Neural cell (in vitro differentiated cells): Measurements from ENCODE around the gene LBH. TPM values are rescaled to one million over a fixed set of nuclear protein-coding genes. Genes with fewer than 3 reads are reported as not detected.

ENCODE experiments used
- H2AFZ ChIP-seq: fragments of 200-600, 300-800 bp; sonication (generic), shearing (Covaris generic); 2 replicates; pipeline ENCODE4 v1.6.0; 2014; ENCODE audit warnings: low read depth, mild to moderate bottlenecking, antibody characterized with exemption, low read length, moderate library complexity
- H3F3A ChIP-seq: fragments of 200-600 bp; shearing (Covaris generic); 2 replicates; pipeline ENCODE4 v1.6.1; 2016; ENCODE audit warnings: mild to moderate bottlenecking, moderate library complexity, mixed read lengths, antibody characterized with exemption, low read length; ENCODE audit not compliant: insufficient read depth, poor library complexity, severe bottlenecking
- H3K27ac ChIP-seq: fragments of 200-600, 300-800 bp; sonication (generic), shearing (Covaris generic); 2 replicates; pipeline ENCODE4 v1.5.1; 2014; ENCODE audit warnings: mild to moderate bottlenecking, low read length, moderate library complexity
- H3K27me3 ChIP-seq: fragments of 300-800, 200-600 bp; sonication (generic), shearing (Covaris generic); 2 replicates; pipeline ENCODE4 v1.6.0; 2014; ENCODE audit warnings: mild to moderate bottlenecking, low read depth, low read length, moderate library complexity; ENCODE audit not compliant: insufficient read depth
- H3K36me3 ChIP-seq: fragments of 300-800, 200-600 bp; sonication (generic), shearing (Covaris generic); 2 replicates; pipeline ENCODE4 v1.5.1; 2014; ENCODE audit warnings: mild to moderate bottlenecking, antibody characterized with exemption, low read length, moderate library complexity; ENCODE audit not compliant: insufficient read depth
- H3K4me2 ChIP-seq: fragments of 300-800, 200-600 bp; sonication (generic), shearing (Covaris generic); 2 replicates; pipeline ENCODE4 v1.6.0; 2014; ENCODE audit warnings: mild to moderate bottlenecking, low read length
- H3K4me3 ChIP-seq: fragments of 300-800, 200-600 bp; sonication (generic), shearing (Covaris generic); 2 replicates; pipeline ENCODE4 v1.5.1; 2014; ENCODE audit warnings: mild to moderate bottlenecking, low read length, moderate library complexity
- H3K79me2 ChIP-seq: fragments of 200-600 bp; shearing (Covaris generic); replicated peaks from 2 replicates; pipeline ENCODE4 v1.6.0; 2014; ENCODE audit warnings: mild to moderate bottlenecking, low read length, moderate library complexity; ENCODE audit not compliant: insufficient read depth
- H3K9ac ChIP-seq: fragments of 300-800, 200-600 bp; sonication (generic), shearing (Covaris generic); 2 replicates; pipeline ENCODE4 v1.6.1; 2016; ENCODE audit warnings: mild to moderate bottlenecking, low read length, mixed read lengths
- H3K9me2 ChIP-seq: fragments of 200-600 bp; shearing (Covaris generic); 2 replicates; pipeline ENCODE4 v1.6.1; 2016; ENCODE audit warnings: mild to moderate bottlenecking, low read length, mixed read lengths; ENCODE audit not compliant: insufficient read depth
- H3K9me3 ChIP-seq: fragments of 200-600, 300-800 bp; sonication (generic), shearing (Covaris generic); 2 replicates; pipeline ENCODE4 v1.6.1; 2016; ENCODE audit warnings: mild to moderate bottlenecking, mixed run types, low read length, moderate library complexity, mixed read lengths
- H4K20me1 ChIP-seq: fragments of 200-600 bp; shearing (Covaris generic); 2 replicates; pipeline ENCODE4 v1.6.1; 2016; ENCODE audit warnings: mild to moderate bottlenecking, mixed run types; ENCODE audit not compliant: insufficient read depth
- CTCF ChIP-seq: fragments of 450-650 bp; IDR thresholded peaks from 2 replicates; pipeline ENCODE4 v1.5.1; 2014; ENCODE audit warnings: antibody characterized with exemption, mild to moderate bottlenecking, moderate library complexity; ENCODE audit not compliant: poor library complexity, severe bottlenecking
- EP300 ChIP-seq: fragments of 450-650 bp; conservative IDR thresholded peaks from 2 replicates; pipeline ENCODE4 v1.6.1; 2014; ENCODE audit warnings: antibody characterized with exemption, mild to moderate bottlenecking, moderate library complexity; ENCODE audit not compliant: poor library complexity, severe bottlenecking
- EZH2 ChIP-seq: fragments of 200-600, 300-800 bp; shearing (Covaris generic), sonication (generic); IDR thresholded peaks from 2 replicates; pipeline ENCODE4 v1.6.1; 2014; ENCODE audit warnings: antibody characterized with exemption, low read length, borderline replicate concordance, mild to moderate bottlenecking; ENCODE audit not compliant: insufficient read depth, poor library complexity, severe bottlenecking
- MXI1 ChIP-seq: fragments of 450-650 bp; conservative IDR thresholded peaks from 2 replicates; pipeline ENCODE4 v1.6.1; 2014; ENCODE audit warnings: antibody characterized with exemption, mild to moderate bottlenecking; ENCODE audit not compliant: poor library complexity, severe bottlenecking
- POLR2AphosphoS5 ChIP-seq: IDR thresholded peaks from 2 replicates; pipeline ENCODE4 v1.6.1; 2012
- RAD21 ChIP-seq: fragments of 450-650 bp; conservative IDR thresholded peaks from 2 replicates; pipeline ENCODE4 v1.6.1; 2014; ENCODE audit warnings: antibody characterized with exemption, mild to moderate bottlenecking, moderate library complexity
- REST ChIP-seq: IDR thresholded peaks from 2 replicates; pipeline ENCODE4 v1.6.1; 2012; ENCODE audit warnings: borderline replicate concordance
- SMC3 ChIP-seq: fragments of 450-650 bp; conservative IDR thresholded peaks from 2 replicates; pipeline ENCODE4 v1.6.1; 2014; ENCODE audit warnings: antibody characterized with exemption, mild to moderate bottlenecking, moderate library complexity; ENCODE audit not compliant: poor library complexity
- TAF1 ChIP-seq: IDR thresholded peaks from 2 replicates; pipeline ENCODE4 v1.6.1; 2012; ENCODE audit warnings: low read depth
- polyA plus RNA-seq: library from polyadenylated mRNA; depleted of rRNA; stranded (reverse); fragments of >200 nt; gene quantifications from 2 replicates; pipeline ENCODE4 v1.2.3, GENCODE V29; 2014

The LBH gene
- polyA plus RNA-seq, 1 donor from 2014 or later, result 345 TPM

GRCh38 chr2:30270166-30270565 lies 38.8 kb downstream of the LBH start:
- TF ChIP-seq POLR2AphosphoS5 (no peak), SMC3 (no peak), EP300 (no peak), TAF1 (no peak), CTCF (no peak), MXI1 (no peak), EZH2 (no peak), REST (no peak), RAD21 (no peak)
- Histone ChIP-seq H3K79me2 (no peaks in the 10 kb centered on the region), H3K9me3 (no peaks in the 10 kb centered on the region), H3K9me2 (no peaks in the 10 kb centered on the region), H3K27me3 (no peaks in the 10 kb centered on the region), H3F3A (no peaks in the 10 kb centered on the region), H3K9ac (no peak overlapping the region), H3K4me3 (no peak overlapping the region), H3K36me3 (no peaks in the 10 kb centered on the region), H3K4me2 (no peak overlapping the region), H2AFZ (no peak overlapping the region), H4K20me1 (no peaks in the 10 kb centered on the region), H3K27ac (no peak overlapping the region)

GRCh38 chr2:30271301-30271700 lies 40.0 kb downstream of the LBH start:
- Histone ChIP-seq H3F3A (no peaks in the 10 kb centered on the region), H3K9me3 (no peaks in the 10 kb centered on the region), H3K4me3 (no peak overlapping the region), H3K27ac (no peak overlapping the region), H3K36me3 (no peaks in the 10 kb centered on the region), H3K27me3 (no peaks in the 10 kb centered on the region), H3K9ac (no peak overlapping the region), H2AFZ (no peak overlapping the region), H3K9me2 (no peaks in the 10 kb centered on the region), H3K79me2 (no peaks in the 10 kb centered on the region), H3K4me2 (no peak overlapping the region), H4K20me1 (no peaks in the 10 kb centered on the region)
- TF ChIP-seq TAF1, result no peak
- no peak for TF ChIP-seq MXI1
- no peak for TF ChIP-seq REST
- no peak for TF ChIP-seq RAD21
- TF ChIP-seq EP300, result no peak
- TF ChIP-seq EZH2, result no peak
- TF ChIP-seq SMC3, result no peak
- TF ChIP-seq POLR2AphosphoS5, result no peak
- no peak for TF ChIP-seq CTCF
